HG03575 (cell line): Measurements from ENCODE around the gene RALGAPB.
"Not testable (repeated sequence)": the region's sequence is repeated elsewhere in the genome, so short reads cannot be mapped to it uniquely, and the experiment has no call there.

Source experiments
- ATAC-seq: cut with Tn5 transposase; IDR thresholded peaks from one replicate; pipeline ENCODE4 v1.9.1; 2021; ENCODE audit not compliant: unreplicated experiment, insufficient number of reproducible peaks, low FRiP score; ENCODE audit errors: extremely low read depth

Gene RALGAPB

GRCh38 chr20:38472513-38473366, at the start of gene RALGAPB:
Gene RALGAPB, plus strand, starts transcription at chr20:38472843. Its CDS starts 15,590 bp downstream, at chr20:38488433.
- peak; percentile 65 for ATAC-seq

DNA sequence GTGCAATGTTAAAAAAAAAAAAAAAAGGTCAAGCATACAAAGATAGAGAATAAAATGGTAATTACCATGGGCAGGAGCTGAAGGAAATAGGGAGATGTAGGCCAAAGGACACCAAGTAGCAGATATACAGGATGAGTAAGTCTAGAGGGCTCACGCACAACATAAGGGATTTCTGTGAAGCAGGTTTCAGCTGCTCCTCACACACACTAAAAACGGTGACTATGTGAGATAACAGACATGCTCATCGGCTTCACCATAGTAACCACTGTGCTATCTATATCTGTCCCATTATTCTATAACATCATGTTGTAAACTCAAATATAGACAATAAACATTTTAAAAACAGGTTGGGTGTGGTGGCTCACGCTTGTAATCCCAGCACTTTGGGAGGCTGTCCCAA, 49.1 kb upstream of the RALGAPB start:
- ATAC-seq = no peak

DNA sequence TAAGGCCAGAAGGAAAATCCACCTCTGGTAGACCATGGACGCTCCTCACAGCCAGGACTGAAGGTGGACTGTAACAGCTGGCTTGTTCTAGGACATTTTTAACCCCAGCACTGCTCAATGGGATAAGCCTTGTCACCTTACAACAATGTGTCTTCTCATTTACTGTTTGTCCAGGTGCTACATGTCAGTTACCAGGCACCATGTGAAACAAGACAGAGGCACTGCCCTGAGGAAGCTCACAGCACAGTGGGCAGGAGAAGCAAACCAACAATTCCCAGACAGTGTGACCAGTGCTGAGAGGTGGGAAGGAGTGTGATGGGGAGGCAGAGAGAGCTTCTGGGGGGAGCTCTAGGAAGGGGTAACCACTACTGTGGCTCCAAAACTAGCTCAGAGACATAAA, 48.2 kb upstream of the RALGAPB start:
- no peak for ATAC-seq

- ATAC-seq = no peak
Measured at GRCh38 chr20:38426006-38426897, 46.4 kb upstream of the RALGAPB start.

DNA sequence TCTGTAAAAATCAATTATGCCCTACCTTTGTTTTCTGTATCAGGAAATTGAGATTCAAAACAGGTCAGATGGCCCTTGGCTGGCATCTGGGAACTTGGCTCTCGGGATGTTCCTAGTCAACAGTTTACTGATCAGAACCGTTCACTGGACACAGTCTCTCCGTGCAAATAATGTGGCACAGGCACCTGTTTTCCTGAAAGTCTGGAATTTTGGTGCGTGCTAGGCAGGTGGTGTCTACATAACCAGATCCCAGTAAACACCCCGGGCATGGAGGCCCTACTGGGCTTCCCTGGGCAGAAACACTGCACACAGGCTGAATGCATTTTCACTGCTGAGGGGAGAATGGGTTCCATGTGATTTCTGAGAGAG, 45.0 kb upstream of the RALGAPB start:
- no peak for ATAC-seq

DNA sequence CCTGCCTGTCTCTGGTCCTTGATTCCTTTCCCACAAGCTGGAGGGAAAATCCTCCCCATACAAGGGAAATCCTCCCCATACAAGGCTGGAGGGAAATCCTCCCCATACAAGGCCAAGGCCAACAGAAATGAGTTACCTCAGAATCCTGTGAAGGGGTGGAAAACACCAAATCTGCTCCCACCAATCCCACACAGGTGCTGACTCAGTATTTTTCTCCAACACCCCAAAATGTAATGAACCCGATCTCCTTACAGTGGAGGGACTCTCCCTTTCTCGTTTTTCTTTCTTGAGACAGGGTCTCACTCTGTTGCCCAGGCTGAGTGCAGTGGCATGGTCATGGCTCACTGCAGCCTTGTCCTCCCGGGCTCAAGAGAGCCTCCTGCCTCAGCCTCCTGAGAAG, 43.8 kb upstream of the RALGAPB start:
- no peak for ATAC-seq

DNA sequence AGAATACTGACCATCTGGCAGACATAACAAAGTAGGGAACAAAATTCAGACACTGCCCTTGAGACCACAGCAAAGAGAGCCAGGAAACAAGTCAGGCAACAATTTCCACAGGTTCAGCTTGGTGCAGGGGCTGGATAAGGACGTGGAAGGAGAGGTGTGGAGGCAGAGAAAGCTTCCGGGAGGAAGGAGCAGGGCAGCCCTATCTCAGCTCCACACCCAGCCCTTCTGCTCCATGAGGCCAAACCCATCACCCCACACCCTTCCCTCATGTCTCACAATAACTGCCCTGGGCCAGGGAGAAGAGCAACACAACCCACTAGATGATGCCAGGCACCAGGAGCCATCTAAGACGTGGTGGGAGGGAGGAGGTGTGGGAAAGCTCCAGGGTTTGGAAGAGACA, 43.3 kb upstream of the RALGAPB start:
- no peak for ATAC-seq

- no peak for ATAC-seq
Measured at GRCh38 chr20:38430679-38431325, 41.8 kb upstream of the RALGAPB start.

- no peak for ATAC-seq
Measured at GRCh38 chr20:38432292-38432691, 40.4 kb upstream of the RALGAPB start.

DNA sequence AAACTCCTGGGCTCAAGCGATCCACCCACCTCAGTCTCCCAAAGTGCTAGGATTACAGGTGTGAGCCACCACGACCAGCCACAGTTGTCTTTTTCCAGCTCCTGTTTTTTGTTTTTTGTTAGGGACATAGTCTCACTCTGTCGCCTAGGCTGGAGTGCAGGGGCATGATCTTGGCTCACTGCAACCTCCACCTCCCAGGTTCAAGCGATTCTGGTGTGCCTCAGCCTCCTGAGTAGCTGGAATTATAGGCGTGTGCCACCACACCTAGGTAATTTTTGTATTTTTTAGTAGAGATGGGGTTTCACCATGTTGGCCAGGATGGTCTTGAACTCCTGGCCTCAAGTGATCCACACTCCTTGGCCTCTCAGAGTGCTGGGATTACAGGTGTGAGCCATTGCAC, 39.8 kb upstream of the RALGAPB start:
- not testable (repeated sequence) for ATAC-seq

DNA sequence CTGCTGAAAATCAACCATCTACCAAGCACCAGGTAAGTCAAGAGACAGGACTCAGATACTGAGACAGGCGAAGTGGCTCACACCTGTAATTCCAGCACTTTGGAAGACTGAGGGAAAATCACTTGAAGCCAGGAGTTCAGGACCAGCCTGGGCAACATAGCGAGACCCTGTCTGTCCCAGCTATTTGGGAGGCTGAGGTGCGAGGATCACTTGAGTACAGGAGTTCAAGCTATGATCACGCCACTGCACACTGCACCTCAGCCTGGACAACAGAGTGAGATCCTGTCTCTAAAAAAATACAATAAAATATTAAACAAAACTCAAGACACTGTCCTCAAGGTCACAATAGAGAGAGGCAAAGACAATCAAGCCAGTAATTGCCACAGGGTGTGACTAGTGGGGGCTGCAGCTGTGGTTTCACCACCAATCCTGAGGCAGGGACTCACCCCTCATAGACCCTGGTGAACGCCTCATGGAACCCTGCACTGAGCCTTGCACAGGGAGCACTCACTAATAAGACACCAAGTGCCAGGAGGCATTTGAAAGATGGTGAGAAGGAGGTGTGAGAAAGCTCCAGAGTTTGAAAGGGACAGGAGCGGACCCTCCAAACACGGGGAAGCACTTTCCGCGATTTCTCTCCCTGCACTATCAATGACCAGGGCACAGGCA, 39.2 kb upstream of the RALGAPB start:
- no peak for ATAC-seq

- no peak for ATAC-seq
Measured at GRCh38 chr20:38434301-38434741, 38.3 kb upstream of the RALGAPB start.

DNA sequence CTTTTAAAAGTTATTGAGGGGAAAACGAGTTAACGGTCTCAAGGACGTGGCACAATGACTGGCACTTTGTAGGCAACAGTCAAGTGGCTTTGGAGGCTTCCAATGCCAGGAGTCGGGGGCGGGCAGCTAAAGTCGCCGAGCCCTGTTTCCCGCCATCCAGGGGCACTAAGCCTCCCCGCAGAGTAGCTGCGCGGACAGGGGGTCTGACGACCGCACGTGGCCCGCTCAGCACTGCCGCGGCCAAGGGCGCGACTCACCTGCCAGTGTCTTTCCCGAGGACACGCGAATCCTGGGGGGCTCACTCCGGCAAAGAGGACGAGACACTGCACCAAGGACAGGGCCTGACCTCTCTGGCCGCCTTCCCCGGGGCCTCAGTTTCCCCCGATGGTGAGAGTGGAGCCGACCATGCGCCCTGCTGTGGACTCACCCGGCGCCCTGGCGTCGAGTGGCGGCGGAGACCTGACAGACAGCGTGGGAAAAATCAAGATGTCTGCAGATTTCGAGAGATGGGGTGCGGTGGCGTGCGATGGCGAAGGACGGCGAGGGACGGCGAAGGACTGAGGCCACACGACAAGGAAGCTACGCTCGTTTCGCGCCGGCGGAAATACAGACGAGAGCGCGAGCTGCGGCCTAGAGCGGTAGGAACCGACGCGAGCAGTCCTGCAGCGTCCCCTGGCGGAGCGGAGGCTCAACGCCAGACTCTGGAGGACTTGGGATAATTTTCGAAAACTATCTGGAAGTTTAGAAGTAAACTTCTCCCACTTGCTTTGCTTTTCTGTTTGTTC, 37.7 kb upstream of the RALGAPB start, which contains the start of gene SNHG17:
Gene SNHG17, minus strand, starts transcription at position 559 of the 785 bp plus-strand sequence.
- no peak for ATAC-seq

- ATAC-seq = no peak
Measured at GRCh38 chr20:38435555-38435939, 37.1 kb upstream of the RALGAPB start.

DNA sequence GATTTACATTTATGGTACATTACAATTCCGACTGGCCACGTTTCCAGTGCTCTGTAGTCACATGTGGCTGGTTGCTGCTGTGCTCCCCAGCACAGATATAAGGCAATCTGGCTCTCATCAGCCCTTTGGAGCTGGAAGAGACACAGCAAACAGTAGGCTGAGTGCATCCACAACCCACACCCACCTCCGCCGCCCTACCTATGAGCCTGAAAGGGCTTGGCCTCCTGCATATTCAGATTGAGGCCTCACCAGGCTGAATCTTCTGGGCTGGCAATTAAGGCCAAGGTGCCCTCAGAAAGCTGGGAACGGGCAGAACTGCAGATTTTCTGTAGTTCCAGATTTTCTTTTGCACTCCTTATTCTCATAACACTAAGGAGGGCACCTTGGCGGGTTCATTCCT, 34.8 kb upstream of the RALGAPB start:
- no peak for ATAC-seq

DNA sequence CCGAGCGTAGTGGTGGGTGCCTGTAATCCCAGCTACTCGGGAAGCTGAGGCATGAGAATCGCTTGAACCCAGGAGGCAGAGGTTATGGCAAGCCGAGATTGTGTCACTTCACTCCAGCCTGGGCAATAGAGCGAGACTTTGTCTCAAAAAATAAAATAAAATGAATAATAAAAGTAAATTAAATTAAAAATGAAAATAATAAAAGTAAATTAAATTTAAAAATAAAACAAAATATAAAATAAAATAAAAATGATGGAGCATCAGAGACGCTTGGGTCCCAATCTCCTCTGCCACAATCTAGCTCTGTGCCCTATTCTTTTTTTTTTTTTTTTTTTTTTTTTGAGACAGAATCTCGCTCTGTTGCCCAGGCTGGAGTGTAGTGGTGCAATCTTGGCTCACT, 31.5 kb upstream of the RALGAPB start:
- not testable (repeated sequence) for ATAC-seq

DNA sequence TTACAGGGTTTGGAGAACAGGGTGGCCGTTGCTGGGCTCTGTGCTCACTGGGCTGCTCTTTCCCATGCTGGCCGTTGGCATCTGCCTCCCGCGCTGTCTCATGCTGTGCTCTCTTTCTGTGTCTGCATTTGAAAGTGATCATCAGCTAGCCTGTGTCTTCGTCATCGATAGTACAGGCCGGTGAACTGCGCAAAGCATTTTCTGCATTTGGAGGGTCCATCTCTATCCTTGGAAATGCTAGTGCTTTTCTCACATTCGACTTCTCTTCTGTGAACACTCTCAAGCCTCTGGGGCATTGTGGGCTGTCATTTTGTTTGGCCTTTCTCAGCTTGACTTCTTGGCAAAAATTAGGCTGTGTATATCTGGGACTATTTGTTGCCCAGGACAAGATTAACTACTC, 30.7 kb upstream of the RALGAPB start:
- no peak for ATAC-seq

DNA sequence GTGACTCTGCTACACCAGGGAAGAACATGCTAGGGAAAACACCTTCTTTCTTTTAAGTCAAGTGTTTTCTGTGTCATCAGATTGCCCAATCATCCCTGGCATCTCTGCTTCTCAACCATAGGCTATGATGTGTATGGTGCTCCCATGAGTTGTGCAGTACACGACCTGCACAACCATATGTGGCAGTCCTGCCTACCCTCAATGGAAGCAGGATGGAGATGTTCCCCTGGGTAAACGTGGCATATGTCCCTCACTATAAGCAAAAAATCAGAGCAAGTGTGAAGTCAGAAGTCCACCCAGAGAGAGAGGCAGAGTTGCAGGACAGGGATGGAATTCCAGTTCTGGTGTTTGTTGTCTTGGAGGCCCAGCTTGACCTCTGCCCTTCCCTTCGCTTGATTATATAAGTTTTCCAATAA, 27.3 kb upstream of the RALGAPB start:
- ATAC-seq = no peak
